ENCODE measurements around the gene IL26.

DNA sequence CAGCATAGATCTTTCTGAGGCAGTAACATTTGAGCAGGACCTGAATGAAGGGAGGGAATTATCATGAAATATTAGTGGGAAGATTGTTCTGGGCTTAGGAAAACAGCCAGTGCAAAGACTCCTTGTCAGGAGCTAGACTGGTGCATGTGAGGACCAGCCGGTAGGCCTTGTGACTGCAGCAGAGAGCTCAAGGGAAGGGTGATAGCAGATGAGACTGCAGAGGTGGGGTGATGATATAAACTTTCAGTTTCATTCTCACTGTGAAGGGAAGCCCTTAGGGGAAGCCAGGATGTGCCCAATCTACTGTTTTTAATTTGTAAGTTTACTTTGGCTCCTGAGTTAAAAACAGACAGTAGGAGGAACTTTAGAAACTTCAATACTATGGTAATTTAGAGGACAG lies 15.4 kb upstream of the IL26 start:
- no peak for TF ChIP-seq EZH2 (IDR thresholded peaks at IDR 0.05; ENCODE audit: insufficient read depth, low read length)
- TF ChIP-seq, protein P1, sequence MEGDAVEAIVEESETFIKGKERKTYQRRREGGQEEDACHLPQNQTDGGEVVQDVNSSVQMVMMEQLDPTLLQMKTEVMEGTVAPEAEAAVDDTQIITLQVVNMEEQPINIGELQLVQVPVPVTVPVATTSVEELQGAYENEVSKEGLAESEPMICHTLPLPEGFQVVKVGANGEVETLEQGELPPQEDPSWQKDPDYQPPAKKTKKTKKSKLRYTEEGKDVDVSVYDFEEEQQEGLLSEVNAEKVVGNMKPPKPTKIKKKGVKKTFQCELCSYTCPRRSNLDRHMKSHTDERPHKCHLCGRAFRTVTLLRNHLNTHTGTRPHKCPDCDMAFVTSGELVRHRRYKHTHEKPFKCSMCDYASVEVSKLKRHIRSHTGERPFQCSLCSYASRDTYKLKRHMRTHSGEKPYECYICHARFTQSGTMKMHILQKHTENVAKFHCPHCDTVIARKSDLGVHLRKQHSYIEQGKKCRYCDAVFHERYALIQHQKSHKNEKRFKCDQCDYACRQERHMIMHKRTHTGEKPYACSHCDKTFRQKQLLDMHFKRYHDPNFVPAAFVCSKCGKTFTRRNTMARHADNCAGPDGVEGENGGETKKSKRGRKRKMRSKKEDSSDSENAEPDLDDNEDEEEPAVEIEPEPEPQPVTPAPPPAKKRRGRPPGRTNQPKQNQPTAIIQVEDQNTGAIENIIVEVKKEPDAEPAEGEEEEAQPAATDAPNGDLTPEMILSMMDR (IDR thresholded peaks at IDR 0.05; ENCODE audit: insufficient read depth, low read depth, low read length) = no peak
